Aortic smooth muscle cell (primary cell): ENCODE data around the gene CD6. TPM values are rescaled to one million over a fixed set of nuclear protein-coding genes. Genes with fewer than 3 reads are reported as not detected.

Experiments used
- total RNA-seq: library from RNA; depleted of rRNA; stranded (reverse); fragments of >200 nt; gene quantifications from 2 replicates; pipeline ENCODE4 v1.2.3, GENCODE V29; 2014

CD6 gene, protein sequence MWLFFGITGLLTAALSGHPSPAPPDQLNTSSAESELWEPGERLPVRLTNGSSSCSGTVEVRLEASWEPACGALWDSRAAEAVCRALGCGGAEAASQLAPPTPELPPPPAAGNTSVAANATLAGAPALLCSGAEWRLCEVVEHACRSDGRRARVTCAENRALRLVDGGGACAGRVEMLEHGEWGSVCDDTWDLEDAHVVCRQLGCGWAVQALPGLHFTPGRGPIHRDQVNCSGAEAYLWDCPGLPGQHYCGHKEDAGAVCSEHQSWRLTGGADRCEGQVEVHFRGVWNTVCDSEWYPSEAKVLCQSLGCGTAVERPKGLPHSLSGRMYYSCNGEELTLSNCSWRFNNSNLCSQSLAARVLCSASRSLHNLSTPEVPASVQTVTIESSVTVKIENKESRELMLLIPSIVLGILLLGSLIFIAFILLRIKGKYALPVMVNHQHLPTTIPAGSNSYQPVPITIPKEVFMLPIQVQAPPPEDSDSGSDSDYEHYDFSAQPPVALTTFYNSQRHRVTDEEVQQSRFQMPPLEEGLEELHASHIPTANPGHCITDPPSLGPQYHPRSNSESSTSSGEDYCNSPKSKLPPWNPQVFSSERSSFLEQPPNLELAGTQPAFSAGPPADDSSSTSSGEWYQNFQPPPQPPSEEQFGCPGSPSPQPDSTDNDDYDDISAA
- under 0.01 TPM in 1 of 2 replicates, not detected in the other for total RNA-seq

GRCh38 chr11:60971520-60971919, at the start of gene CD6:
Gene CD6 (plus strand): TSS chr11:60971680. CDS start chr11:60971866, 186 bp downstream.

GRCh38 chr11:60924110-60924905, 47.2 kb upstream of the CD6 start, which contains the start of gene TMEM132A:
Gene TMEM132A (plus strand): TSS chr11:60924460. CDS start chr11:60924634, 174 bp downstream.

DNA sequence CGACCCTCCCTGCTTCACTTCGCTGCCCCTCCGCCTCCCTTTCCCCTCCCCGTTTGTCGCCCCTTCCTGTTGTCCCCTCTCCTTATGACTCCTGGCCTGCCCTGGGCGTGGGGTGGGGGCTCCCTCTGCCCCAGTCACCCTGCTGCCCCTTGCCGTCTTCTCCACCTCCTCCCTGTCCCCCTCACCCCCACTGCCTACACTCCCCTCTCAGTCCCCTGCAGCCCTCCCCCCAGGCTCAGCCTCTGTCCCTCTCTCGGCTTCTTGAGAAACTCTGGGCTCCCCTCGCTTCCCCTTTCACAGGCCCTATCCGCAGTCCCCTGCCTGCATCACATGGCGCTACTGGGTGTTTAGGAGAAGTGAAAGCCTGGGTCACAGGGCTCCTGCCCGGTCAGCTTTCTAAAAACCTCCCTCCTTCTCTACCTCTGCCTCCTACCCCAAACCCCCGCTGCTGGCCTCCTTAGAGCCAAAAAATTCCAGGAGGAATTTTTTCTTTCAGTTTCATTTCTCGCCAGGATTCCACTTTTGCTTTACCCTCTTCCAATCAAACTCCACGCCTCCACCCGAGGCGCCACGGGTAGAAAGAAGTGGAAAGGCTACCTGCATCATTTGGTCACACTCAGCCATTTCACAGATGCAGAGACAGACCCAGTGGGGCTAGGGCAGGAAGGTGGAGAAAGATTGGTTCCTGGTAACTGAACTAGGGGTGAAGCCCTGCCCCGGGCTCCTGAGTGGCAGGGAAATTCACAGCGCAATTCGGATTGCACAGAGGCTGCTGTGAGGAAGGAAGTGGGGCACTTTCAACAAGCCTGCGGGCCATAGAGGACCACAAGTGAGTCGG, 19.4 kb upstream of the CD6 start, which contains the start of gene SLC15A3:
TSS of gene SLC15A3 (minus strand) at position 273 of the 838 bp plus-strand sequence. CDS start 625 bp downstream, outside the sequence.

Other genes starting within 250 kb of the CD6 start
- not detected in 2 replicates for gene MS4A18, start 247.0 kb upstream of the CD6 start, total RNA-seq
- not detected in 2 replicates for gene MS4A15, start 214.8 kb upstream of the CD6 start, total RNA-seq
- gene MS4A10, start 186.3 kb upstream of the CD6 start, total RNA-seq: not detected in 2 replicates
- 5.7 and 6.6 TPM in 2 replicates for gene CCDC86, start 129.6 kb upstream of the CD6 start, total RNA-seq
- gene PTGDR2, start 115.7 kb upstream of the CD6 start, total RNA-seq: 0.06 TPM in 1 of 2 replicates, not detected in the other
- gene ZP1, start 104.1 kb upstream of the CD6 start, total RNA-seq: not detected in 2 replicates
- 28.5 and 34.5 TPM in 2 replicates for gene PRPF19, start 65.1 kb upstream of the CD6 start, total RNA-seq
- gene TMEM109, start 57.5 kb upstream of the CD6 start, total RNA-seq: 31.3 and 34.7 TPM in 2 replicates
- gene TMEM132A, start 47.2 kb upstream of the CD6 start, total RNA-seq: 5.5 and 5.6 TPM in 2 replicates
- gene SLC15A3, start 19.5 kb upstream of the CD6 start, total RNA-seq: 7.5 and 9.1 TPM in 2 replicates
- gene CD5, start 130.8 kb downstream of the CD6 start, total RNA-seq: not detected in 2 replicates
- 8.1 and 8.8 TPM in 2 replicates for gene VPS37C, start 189.7 kb downstream of the CD6 start, total RNA-seq
- gene PGA3, start 231.8 kb downstream of the CD6 start, total RNA-seq: 0.25 and 0.79 TPM in 2 replicates